GM18520 (cell line): ENCODE results near the gene POLR3A.
A peak's percentile ranks its signal among the peaks of the same experiment; 100 is the strongest.
"Not testable (repeated sequence)": the region's sequence is repeated elsewhere in the genome, so short reads cannot be mapped to it uniquely, and the experiment has no call there.

ENCODE experiments used
- ATAC-seq: cut with Tn5 transposase; IDR thresholded peaks from one replicate; pipeline ENCODE4 v1.9.1; 2021; ENCODE audit not compliant: unreplicated experiment

POLR3A gene

DNA sequence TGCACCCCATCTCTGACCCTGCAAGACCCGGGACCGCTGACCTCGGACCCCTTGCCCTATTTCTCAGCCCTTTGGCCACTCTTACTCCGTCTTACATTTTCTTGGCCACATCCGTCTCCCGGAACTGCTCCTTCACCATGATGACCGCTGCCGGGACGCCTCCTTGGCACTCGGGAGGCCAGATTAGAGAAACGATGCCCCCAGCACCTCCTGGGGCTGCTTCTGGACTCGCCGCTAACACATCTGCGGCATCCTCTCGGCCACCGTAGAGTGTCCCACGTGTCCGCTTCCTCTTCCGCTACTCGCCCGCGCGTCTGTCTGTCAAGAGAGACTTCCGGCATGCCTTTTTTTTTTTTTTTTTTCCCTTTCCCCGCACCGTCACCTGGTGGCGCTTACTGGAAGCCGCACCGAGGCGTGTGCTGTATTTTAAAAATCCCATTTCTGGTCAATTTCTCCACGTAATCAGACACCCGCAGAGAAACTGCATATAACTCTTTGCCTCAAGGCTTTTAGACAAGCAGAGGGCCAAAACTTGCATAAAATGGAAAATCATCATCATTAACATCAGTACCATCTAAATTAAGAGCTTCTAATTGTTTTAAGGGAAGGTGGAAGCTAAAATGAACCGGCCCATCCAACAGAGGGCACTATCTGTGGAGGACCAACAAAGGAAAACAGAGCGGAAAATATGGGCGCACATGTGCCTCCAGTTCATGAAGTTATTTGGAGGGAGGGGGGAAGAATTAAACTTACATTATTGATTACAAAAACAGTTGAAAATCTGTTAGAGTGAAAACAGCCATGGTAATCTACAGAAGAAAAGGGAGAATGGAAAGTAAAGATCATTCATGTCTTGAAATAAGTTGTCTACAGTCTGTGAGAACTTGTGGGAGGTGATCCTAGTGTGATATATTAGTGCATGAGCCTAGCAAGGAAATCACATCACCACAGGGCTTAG lies at the start of gene POLR3A:
Gene POLR3A (minus strand): TSS at position 247 of the 958 bp plus-strand sequence. CDS start 108 bp downstream, at position 139.
- peak; percentile 55 for ATAC-seq

- ATAC-seq = no peak
These were observed 49.4 kb upstream of the POLR3A start for GRCh38 chr10:78078539-78079330.

GRCh38 chr10:78075806-78076205 lies 46.5 kb upstream of the POLR3A start:
- ATAC-seq = not testable (repeated sequence)

- ATAC-seq = no peak
These were observed 43.2 kb upstream of the POLR3A start for GRCh38 chr10:78072504-78072903.

DNA sequence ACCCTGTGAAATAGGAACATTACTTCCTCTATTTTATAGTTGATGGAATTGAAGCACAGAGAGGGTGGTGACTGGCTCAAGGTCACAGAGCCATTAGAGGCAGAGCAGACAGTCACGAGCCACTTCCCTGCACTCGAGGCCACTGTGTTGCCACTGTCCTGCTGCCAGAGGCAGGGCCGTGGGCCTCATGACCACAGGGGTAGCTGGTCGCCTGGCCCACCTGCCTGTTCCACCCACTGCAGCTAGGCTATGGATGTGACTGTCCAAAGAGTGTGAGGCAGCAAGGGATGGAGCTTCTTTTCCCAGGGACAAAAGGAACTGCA lies 42.5 kb upstream of the POLR3A start:
- no peak for ATAC-seq

DNA sequence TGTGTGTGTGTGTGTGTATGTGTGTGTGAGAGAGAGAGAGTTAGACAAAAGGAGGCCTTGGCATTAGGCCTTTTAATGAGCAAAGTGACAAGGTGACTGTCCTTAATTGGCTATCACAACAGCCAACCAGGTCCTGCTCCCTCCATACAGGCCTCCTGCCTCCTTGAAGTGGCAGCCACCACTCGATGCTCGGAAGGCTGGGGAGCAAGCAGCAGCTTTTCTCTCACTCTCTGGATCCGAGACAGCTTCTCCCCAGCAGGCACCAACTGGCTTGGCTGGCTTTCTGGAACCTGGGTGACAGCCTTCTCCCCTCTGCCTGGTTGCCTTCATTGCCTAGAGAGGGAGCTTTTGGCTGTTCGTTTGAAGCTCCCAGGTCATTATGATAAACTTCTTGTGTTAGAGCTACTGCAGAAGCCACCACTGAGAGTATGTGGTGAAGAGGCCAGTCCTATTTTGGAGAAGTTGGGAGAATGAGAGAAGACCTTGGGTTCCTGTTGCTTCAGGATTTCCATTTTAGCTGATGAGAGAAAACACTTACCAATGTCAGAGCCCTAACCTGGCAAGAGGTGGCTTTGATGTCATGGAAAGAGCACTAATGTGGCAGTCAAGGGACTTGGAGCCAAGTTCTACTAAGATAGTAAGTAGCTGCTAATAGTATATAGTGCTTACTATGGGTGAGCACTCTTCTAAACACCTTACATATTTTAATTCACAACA lies 42.0 kb upstream of the POLR3A start:
- no peak for ATAC-seq

- no peak for ATAC-seq
These were observed 41.4 kb upstream of the POLR3A start for GRCh38 chr10:78070726-78071125.

- not testable (repeated sequence) for ATAC-seq
These were observed 40.7 kb upstream of the POLR3A start for GRCh38 chr10:78070064-78070463.

- no peak for ATAC-seq
These were observed 39.8 kb upstream of the POLR3A start for GRCh38 chr10:78069151-78069550.

GRCh38 chr10:78066728-78067430 lies 37.6 kb upstream of the POLR3A start:
- no peak for ATAC-seq

DNA sequence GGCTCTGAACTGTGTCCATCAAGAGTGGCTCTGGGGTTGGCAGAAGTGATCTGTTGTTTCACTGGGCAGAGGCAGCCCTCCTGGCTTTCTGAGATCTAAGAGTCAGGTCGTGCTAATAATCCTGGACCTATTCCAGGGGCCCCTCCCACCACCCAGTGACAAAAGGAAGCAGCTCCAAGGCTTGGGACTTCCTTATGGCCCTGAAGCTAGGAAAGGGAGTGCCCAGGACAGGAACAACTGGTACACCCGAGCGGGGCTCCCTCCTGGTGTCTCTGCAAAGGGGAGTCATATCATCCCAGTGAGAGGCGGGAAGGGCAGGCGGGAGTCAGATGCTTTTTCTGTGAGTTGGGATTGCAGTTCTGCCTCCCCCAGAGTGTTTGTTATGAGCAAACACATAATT lies 36.7 kb upstream of the POLR3A start:
- ATAC-seq = no peak

DNA sequence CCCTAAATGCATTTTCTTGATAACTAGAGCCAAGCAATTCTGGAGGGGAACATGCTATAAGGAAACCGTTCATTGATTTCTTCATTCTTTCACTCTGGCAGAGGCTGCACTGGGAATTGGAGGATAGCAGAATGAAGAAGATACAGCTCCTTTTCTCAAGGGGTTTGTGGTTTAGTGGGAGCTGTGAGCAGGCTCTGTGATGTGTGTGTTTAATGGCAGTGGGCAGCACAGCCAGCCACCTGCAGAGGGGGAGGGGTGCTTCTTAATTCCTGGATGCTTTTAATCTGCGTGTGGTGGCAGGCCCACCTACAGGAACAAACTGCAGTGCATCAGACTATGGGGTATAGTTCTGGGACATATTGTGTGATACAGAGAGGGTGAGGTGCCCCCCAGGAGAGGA lies 36.3 kb upstream of the POLR3A start:
- no peak for ATAC-seq

DNA sequence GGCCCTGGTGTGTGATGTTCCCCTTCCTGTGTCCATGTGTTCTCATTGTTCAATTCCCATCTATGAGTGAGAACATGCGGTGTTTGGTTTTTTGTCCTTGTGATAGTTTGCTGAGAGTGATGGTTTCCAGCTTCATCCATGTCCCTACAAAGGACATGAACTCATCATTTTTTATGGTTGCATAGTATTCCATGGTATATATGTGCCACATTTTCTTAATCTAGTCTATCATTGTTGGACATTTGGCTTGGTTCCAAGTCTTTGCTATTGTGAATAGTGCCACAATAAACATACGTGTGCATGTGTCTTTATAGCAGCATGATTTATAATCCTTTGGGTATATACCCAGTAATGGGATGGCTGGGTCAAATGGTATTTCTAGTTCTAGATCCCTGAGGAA lies 35.6 kb upstream of the POLR3A start:
- not testable (repeated sequence) for ATAC-seq

DNA sequence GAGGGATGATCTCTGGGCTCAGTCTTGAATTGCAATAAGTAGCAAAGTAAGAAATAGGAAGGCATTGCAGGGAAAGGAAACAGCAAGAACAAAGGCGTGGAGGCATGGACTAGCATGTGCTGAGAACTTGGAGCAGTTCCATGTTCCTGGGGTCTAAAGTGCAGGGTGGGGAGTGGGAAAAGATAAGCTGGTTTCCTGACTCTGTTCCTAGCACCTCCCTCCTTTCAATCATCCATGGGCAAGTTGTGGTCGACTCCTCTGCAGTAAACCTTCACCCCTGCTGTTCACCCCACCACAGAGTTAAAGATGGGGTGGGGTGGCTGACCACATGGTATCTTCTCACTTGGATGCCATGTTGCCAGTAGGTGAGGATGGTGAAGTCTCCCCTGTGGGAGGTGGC lies 33.9 kb upstream of the POLR3A start:
- ATAC-seq = no peak

DNA sequence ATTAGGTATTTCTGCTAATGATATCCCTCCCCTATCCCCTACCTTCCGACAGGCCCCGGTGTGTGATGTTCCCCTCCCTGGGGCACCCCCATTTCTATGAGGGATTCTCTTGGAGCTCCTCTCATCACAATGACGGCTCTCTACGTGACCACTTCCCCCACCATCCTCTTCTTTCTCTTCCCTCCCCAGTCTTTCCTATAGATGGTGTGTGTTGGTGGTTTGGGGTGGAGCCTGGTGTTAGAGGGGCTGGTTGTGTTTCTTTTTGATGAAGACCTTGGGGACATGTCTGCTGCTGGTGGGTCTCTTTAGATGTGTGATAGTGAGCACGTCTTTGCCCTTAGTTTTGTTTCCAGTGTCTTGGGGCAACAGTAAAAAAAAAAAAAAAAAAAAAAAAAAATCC lies 33.0 kb upstream of the POLR3A start:
- ATAC-seq = no peak

GRCh38 chr10:78059906-78060702 lies 30.8 kb upstream of the POLR3A start:
- no peak for ATAC-seq

DNA sequence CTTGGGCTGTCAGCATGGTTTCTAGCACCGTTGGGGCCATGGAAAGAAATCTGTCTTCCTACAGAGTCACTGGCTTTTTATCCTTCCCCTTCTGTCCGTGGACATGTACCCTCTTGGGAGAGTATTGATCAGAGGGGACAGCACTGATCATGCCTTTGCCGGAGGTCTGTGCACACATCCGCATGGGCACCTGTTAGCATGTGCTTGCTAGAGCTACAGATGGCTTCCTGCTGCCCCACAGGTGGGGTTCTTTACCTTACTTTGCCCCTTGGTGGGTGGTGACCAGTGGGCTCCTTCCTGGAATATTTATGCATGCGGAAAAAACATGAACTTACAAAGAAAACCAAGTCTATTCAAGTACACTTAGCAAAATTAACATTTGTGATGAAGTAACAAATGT lies 29.2 kb upstream of the POLR3A start:
- no peak for ATAC-seq

- ATAC-seq = no peak
These were observed 24.0 kb upstream of the POLR3A start for GRCh38 chr10:78053211-78053868.

DNA sequence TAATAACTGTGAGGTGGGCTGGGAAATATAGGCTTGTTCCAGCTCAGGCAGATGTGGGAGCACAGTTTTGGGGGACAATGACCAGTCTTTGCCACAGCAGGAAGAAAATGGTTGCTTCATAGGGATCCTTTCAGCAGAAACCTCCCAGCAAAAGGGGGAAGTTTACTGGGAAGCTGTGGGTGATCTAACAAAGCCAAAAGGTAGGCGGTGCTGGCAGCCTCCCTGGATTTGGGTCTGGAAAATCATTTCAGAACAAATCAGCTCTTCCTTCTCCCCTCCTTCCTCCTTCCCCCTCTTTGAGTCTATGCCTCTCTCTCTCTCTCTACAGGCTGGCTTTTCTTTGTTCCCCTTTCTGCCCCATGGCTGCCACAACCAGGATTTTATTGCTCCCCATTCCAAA lies 20.5 kb upstream of the POLR3A start:
- ATAC-seq = no peak
